GM18502 (cell line): ENCODE measurements around the gene SLC25A21.
A peak's percentile ranks its signal among the peaks of the same experiment; 100 is the strongest.

Experiments
- ATAC-seq: cut with Tn5 transposase; IDR thresholded peaks from one replicate; pipeline ENCODE4 v1.9.1; 2021; ENCODE audit warnings: mild to moderate bottlenecking; ENCODE audit not compliant: unreplicated experiment, poor library complexity

The SLC25A21 gene

DNA sequence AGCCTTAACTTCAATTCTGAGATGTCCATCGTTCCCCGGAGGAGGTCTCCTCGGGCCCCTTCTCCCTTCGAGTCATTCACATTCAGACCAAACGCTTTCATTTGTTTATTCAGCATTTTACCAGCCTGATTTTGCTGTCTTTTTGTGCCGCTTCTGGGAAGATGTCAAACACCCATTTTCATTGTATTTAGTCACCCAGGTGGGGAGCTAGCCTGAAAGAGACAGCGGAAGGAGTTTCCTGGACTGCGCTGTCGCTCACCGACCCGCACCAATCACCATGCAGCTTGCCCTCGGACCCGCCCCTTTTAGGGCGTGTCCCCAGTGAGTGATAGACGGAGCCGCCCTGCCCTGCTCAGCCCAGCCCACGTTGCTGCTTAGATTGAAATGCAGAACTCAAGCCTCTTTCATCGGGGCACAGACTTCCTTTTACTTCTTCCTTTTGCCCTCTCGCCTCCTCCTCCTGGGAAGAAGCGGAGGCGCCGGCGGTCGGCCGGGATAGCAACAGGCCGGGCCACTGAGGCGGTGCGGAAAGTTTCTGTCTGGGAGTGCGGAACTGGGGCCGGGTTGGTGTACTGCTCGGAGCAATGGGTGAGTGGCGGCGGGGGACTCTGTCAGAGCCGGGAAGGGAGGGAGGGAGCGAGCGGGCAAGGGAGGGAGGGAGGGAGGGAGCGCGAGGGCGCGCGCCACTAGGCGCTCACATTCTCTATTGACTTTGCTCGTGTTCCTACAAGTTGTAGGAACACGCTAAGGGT is 510.7 kb downstream of the SLC25A21 start, which contains the start of gene PAX9:
TSS of gene PAX9 (plus strand) at position 355 of the 752 bp plus-strand sequence. CDS start at position 585, 230 bp downstream.
- ATAC-seq = peak; percentile 73

DNA sequence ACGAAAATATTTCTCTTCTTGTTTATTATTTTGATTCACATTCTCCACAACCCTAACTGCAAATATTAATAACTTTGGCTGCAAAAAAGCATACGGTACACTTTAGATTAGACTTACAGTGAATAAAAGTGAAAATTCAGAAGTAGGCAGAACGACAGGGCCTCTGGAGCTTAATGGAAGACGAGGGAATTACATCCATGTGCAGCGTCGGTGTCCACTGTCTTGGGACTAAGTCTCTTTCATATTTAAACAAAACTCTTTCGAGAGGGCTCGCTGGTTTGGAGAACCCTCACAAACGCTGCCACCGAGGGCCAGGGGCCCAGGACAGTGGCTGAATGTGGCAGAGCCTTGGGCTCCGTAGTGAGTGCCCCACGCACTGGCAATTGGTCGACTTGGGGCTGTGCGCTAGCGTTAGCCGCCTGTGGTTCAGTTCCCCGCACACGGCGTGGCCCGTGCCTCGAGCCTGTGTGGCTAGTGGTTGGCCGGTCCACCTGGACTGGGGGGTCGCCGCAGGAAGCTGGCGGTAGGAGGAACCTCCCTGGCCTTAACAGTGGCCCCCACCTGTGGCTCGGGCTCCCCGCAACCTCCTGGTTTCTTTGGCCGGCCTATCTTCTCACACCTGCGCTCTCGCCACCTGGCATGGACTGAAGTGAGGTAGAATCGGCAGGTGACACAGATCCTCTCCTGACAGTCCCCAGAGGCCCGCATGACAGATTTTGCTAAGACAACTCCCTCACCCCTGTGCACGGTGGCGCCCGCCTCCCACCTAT is 511.5 kb downstream of the SLC25A21 start:
- peak; percentile 13 for ATAC-seq

GRCh38 chr14:36659822-36660735 is 512.3 kb downstream of the SLC25A21 start:
- ATAC-seq = no peak

- ATAC-seq = no peak
Observed at GRCh38 chr14:36659010-36659821, 513.2 kb downstream of the SLC25A21 start.

GRCh38 chr14:36658123-36659009 is 514.0 kb downstream of the SLC25A21 start:
- ATAC-seq = no peak

DNA sequence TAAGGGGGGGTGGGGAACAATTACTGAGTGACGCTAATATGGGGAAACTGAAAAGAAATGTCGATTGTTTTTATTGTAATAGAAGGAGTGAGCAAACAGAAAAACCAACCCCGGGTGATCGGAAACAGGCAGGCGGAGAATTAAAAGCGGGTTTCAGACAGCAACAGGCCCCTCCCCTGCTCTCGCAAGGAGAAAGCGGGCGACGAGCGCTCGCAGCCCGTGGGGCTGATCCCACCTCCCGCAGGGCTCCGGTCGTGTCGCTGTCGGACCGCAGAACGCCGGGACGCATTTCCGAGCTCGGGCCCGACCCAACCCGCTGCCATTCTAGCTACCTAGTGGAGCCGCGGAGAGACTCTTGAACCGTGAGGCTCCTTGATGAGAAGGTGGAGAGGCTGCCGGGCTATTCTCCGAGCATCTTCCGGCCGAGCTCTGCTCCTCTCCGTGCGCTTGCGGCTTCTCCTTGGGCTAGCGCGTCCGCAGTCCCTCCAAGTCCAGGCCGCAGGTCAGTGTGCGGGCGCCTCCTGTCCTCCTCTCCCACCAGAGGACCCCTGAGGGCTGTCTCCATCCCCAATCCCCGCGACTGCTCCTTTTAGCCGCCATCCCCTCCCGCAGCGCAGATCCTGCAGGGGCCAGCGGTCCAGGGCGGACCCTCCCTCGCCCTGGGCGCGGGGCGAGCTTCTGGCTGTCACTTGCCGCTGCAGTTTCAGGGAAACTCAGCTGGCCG is 514.8 kb downstream of the SLC25A21 start:
- no peak for ATAC-seq

GRCh38 chr14:36656687-36657398 is 515.6 kb downstream of the SLC25A21 start:
- ATAC-seq = no peak

DNA sequence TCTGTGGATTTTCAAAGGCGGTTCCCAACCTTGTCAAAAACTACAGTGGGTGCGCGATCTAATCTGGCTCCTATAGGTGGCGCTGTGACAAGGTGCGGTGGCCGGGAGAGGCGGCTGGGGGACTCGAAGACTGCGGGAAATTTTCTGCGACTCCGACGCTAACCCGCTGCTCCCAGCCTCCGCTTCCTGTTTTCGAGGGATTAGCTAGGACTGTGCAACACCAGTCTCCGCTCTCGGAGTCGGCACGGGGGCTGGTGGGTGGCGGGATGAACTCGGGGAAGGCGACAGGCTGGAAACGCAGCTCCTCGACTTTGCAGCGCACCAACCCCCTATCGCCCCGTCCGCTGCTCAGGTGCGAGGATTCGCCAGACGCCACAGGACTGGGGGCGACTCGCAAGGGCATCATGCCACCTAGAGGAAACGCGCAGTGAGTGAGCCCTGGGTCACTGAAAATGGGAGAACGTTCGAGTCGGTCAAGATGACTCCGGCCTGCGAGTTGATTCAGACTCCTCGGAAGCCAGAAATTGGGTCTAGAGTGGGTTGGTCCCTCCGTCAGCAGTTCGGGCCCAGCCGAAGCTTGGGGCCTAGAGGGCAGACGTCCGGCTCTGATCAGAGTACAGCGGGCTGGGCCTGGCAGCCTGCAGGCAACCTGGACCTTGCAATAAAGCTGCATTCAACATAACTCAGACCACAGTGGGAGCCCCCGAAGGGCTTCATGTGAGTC is 516.3 kb downstream of the SLC25A21 start:
- no peak for ATAC-seq

- ATAC-seq = no peak
Observed at GRCh38 chr14:36655571-36655962, 516.8 kb downstream of the SLC25A21 start.

- no peak for ATAC-seq
Observed at GRCh38 chr14:36654794-36655381, 517.5 kb downstream of the SLC25A21 start.

DNA sequence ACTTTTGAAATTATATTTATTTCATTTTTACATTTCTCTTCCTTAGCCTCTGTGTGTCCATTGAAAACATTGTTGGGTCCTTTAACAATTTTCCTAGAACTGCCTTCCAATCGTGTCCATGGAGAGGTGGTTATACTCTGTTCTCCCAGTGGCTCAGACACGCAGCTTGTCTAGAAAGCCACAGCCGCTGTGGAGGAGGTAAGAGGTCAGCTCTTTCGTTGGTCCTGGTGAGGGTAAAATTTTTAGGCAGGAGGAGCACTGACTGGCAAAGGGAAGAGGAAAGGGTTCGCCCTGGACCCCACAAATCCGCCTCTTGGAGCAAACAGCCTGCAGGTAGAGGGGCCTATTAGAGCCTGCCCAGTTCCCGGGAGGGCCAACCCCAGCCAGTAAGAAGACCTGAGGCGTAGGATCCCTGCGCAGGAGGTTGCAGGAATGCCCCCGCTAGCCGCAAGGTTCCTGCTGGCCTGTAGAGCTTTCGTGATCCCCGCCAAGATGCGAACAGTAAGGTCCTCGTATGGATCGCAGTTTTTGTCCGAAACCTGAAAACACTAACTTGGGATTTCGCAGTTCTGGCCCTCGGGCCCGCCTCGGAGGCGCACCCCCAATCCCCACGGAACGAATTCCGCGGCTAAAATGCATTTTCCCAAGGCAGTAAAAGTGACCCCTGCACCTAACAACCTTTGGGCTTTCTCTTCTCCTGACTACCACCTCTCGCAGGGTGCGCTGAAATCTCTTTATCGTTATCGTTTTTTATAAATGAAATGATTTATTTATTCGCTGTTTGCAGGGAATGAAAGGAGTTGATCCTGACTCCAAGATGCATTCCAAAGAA is 518.2 kb downstream of the SLC25A21 start:
- no peak for ATAC-seq

GRCh38 chr14:36653413-36653812 is 519.0 kb downstream of the SLC25A21 start:
- no peak for ATAC-seq

- ATAC-seq = no peak
Observed at GRCh38 chr14:36652542-36653201, 519.7 kb downstream of the SLC25A21 start.

DNA sequence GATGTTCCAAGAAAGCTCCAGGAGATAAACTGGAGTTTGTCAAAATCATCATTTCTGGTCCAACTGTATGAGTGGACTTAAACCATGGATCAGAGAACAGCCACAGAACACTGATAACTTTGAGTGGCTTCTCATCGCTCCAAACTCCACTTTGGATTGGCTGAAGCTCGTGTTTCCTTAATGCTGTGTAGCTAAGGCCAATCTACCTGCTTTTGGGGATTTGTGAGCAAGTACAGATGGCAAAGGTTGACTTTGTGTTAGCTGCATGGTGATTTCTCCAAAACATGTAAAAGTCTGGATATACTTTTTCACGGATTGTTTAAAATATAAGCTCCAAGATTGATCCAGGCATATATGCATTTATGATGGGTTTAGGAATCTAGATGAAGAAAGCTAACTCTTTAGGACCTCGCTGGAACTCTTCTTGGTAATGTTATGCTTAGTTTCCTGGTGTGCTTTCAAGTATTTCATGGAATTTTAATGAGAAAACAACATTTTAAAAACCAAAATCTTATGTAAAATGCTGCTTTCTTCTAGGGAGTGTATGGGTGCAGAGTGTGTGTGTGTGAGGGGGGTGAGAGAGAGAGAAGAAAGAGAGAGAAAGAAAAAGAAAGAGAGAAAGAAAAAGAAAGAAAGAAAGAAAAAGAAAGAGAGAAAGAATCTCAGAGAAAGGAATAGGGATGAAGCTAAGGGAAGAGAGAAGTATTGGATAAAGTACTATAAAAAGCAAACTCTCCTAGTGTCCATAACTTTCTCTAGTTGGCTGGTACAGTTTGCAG is 522.3 kb downstream of the SLC25A21 start:
- ATAC-seq = no peak
